HG03039 (cell line): ENCODE data around the gene CYP27C1.
"Not testable (repeated sequence)": the region's sequence is repeated elsewhere in the genome, so short reads cannot be mapped to it uniquely, and the experiment has no call there.

ENCODE experiments used
- ATAC-seq: cut with Tn5 transposase; IDR thresholded peaks from one replicate; pipeline ENCODE4 v1.9.1; 2021; ENCODE audit warnings: mild to moderate bottlenecking, moderate library complexity; ENCODE audit not compliant: unreplicated experiment

The CYP27C1 gene

DNA sequence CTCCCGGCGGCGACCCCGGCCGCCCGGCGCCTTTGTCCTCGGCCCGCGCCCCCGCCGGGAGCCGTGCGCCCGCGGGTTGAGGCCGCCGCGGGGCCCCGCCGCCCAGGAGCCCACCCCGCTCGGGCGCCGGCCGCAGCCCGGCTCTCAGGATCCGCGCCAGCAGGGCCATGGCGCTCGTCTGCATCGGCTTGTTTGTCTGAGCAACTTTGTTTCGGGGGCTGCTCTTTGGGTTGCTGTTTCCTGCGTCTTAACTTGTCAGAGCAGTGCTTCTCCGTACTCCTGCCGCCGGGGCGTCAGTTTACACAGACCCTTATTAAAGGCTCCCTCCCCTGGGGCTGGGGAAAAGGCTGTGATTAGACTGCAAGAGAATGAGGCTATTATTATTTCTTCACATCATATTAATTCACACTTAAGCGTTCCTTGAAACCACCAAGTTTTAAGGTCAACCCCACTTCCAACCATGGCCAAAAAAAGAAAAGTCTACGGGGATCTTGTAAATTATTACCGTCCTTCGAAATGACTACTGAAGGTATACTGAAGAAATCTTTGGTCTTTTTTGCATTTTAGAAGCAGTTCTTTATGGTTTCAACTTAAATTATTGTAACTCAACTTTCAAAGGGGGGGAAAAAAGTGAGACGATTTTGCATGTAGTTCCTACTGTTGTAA lies at the start of gene CYP27C1:
TSS of gene CYP27C1 (minus strand) at position 198 of the 666 bp plus-strand sequence. CDS start at position 169, 29 bp downstream.
- no peak for ATAC-seq

GRCh38 chr2:127261804-127262406 lies 41.8 kb upstream of the CYP27C1 start:
- no peak for ATAC-seq

GRCh38 chr2:127259355-127259754 lies 39.3 kb upstream of the CYP27C1 start:
- no peak for ATAC-seq

- ATAC-seq: no peak
These were observed 36.8 kb upstream of the CYP27C1 start for GRCh38 chr2:127256866-127257265.

GRCh38 chr2:127256381-127256780 lies 36.3 kb upstream of the CYP27C1 start:
- ATAC-seq: no peak

DNA sequence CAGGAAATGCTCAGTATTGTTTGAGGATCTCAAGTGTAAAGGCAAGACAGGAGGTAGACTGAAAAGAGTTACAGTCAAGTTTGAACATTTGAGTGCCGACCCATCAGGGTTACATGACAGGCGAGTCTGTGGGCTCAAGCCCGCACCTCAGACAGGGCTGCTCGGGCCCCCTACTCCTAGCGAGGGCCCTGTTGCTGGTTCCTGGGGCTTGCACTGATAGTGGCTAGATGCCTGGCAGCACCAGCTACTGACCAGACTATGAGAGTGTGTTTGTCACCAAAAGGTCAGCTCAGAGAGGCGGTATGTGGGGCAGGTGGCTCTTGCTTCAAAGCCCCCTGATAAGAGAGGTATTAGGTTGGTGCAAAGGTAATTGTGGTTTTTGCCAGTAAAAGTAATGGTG lies 35.6 kb upstream of the CYP27C1 start:
- no peak for ATAC-seq

DNA sequence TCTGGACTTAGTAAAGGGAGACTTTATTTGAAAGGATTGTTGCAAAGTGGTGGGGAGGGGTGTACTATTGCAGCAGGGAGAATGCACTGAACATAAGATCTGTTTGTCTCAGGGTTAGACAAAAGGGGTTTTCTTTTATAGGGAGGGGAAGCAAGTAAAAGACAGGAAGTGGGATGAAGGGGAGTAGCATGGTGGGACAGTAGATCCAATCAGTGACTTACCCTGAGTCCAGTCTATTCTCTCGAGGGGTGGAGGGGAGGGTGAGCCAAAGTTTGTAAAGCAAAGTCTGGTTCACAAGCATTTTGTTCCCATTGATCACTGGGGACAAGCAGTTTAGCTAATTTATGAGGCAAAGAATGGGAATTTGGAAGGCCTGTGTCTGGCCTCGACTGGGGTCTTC lies 35.0 kb upstream of the CYP27C1 start:
- no peak for ATAC-seq

GRCh38 chr2:127254386-127254981 lies 34.4 kb upstream of the CYP27C1 start:
- ATAC-seq: no peak

GRCh38 chr2:127241184-127241583 lies 21.1 kb upstream of the CYP27C1 start:
- ATAC-seq: not testable (repeated sequence)

DNA sequence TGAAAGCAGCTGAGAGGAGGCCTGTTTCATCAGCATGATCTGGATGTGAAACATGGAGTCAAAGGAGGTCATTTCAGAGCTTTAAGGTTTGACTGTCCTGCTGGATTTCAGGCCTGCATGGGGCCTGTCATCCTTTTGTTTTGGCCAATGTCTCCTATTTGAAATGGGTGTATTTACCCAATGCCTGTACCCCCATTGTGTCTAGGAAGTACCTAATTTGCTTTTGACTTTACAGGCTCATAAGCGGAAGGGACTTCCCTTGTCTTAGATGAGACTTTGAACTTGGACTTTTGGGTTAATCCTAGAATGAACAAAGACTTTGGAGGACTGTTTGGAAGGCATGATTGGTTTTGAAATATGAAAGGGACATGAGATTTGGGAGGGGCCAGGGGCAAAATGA lies 19.3 kb upstream of the CYP27C1 start:
- ATAC-seq: no peak

DNA sequence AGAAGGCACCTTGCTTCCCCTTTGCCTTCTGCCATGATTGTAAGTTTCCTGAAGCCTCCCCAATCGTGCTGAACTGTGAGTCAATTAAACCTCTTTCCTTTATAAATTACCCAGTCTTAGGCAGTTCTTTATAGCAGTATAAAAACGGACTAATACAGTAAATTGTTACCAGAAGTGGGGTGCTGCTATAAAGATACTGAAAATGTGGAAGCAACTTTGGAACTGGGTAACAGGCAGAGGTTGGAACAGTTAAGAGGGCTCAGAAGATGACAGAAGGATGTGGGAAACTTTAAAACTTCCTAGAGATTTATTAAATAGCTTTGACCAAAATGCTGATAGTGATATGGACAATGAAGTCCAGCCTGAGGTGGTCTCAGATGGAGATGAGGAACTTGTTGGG lies 17.7 kb upstream of the CYP27C1 start:
- ATAC-seq: not testable (repeated sequence)

DNA sequence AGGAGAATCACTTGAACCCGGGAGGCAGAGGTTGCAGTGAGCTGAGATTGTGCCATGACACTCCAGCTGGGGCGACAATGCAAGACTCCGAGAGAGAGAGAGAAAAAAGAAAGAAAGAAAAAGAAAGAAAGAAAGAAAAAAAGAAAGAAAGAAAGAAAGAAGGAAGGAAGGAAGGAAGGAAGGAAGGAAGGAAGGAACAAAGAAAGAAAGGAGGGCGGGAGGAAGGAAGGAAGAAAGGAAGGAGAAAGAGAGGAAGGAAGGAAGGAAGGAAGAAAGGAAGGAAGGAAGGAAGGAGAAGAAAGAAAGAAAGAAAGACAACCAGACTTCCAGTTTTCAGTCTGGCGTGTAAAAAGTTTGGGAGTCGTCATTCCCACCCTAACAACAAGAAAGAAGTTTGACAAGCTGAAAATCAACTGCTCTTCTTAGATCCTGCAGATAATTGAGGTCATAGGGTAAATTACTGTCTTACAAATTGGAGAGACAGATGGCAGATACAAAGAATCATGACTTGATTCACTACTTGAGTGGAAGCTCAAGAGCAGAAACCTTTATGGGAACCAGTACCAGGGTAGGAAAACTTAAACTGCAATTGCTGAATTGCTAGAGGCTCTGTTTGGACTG lies 15.1 kb upstream of the CYP27C1 start:
- no peak for ATAC-seq

GRCh38 chr2:127233710-127234109 lies 13.6 kb upstream of the CYP27C1 start:
- no peak for ATAC-seq

DNA sequence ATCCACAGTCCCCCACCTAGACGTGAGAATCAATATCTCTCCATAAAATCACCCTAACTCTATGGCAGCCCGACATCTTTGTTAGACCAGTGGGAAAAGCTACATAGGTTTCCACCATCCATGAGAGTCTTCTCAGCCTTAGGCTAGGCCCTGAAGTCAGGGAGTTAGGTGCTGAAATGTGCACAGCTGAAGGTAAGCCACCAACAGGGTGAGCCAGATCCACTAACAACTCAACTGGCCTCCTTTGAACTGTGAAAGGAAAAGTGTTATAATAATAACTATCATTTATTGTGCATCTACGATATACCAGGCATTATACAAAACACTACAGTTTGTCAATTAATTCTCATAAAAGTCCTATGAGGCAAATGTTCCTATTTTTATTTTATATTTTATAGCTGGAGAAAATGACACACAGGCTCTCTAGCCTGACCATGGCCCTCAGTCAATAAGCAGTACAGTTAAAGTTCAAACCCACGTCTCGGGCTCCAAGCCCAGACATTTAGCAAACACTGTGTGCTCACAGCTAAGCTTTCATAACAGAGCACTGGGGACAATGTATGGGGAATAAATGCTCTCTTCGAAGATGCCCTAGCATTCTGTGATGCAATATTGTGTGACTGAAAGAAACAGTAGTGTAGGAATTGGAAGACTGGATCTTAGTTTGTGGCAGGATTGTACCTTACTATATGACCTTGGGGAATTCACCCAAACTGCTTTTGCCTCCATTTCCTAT lies 11.2 kb upstream of the CYP27C1 start:
- no peak for ATAC-seq

DNA sequence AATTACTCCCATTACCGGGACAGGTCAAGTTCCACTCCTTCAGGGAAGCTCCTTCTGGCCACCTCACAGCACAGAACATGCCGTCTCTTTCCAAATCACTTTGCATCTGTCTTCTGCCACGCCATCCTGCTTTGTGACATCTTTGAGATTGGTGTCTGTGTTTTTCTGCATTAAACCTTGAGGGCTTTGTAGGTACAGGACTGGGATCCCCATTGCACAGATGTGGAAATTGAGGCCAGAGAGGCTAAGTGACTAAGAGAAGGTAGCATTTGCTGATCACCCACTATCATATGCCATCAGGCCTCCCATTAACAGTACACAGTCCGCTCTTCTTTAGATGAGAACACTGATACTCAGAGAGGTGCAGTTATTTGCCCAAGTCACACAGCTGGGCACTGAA lies 9.5 kb upstream of the CYP27C1 start:
- ATAC-seq: no peak

GRCh38 chr2:127228102-127228501 lies 8.0 kb upstream of the CYP27C1 start:
- no peak for ATAC-seq

- ATAC-seq: not testable (repeated sequence)
These were observed 7.2 kb upstream of the CYP27C1 start for GRCh38 chr2:127227264-127227660.

GRCh38 chr2:127226520-127227263 lies 6.6 kb upstream of the CYP27C1 start:
- ATAC-seq: peak; percentile 89

- no peak for ATAC-seq
These were observed 6.0 kb upstream of the CYP27C1 start for GRCh38 chr2:127226132-127226519.

DNA sequence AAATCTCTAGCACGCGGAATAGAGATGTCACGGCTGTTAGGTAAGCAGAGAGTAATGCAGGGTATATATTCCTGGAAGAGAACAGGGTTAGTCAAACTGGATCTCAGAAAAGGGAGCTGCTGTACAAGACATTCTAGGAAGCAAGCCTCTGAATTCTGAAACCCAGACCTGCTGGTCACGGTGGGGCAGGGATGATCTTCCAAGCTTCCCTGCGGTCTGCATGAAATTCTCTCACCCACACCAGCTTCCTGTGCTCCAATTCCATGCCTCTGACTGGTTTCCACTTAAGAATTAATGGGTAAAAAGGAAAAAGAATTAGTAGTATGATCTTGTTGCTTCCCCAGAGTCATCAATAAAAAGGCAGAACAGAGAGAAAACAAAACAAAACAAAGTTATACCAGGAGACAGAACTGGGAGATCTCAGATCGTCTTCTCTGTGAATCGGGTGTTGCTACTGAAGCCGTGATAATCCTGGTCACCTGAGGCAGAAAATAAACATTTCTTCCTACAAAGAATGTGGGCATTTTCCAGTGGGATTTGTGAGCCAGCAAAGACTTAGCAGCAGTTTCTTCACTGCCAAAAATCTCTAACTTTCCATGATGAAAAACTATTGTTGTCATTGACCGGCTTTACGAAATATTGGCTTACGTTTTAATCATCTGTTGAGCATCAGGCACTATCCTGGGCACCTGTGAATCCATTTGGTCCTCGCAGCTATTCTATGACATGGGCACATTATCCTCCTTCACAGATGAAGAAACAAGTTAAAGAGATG lies 5.3 kb upstream of the CYP27C1 start:
- ATAC-seq: no peak
